Endothelial cell of umbilical vein (primary cell): ENCODE results near the gene ALKBH2.

ENCODE experiments used
- CTCF ChIP-seq, 2 donors: IDR thresholded peaks; 1 replicate in 1 of 2; 2 replicates in 1 of 2; pipeline ENCODE4 v1.5.1; 2011; ENCODE audit warnings: low read length in 2 of 2, mild to moderate bottlenecking in 2 of 2, moderate library complexity in 2 of 2, control low read depth in 1 of 2, inconsistent platforms in 1 of 2, low read depth in 1 of 2; ENCODE audit not compliant: insufficient read depth in 1 of 2; ENCODE audit errors: extremely low read depth in 1 of 2
- POLR2A ChIP-seq: IDR thresholded peaks from 2 replicates; pipeline ENCODE4 v1.6.1; 2012; ENCODE audit warnings: low read depth, mild to moderate bottlenecking, control low read depth, low read length
- POLR2AphosphoS5 ChIP-seq: IDR thresholded peaks from 2 replicates; pipeline ENCODE4 v1.6.1; 2012; ENCODE audit warnings: low read depth, mild to moderate bottlenecking, control low read depth, low read length, moderate library complexity; ENCODE audit not compliant: insufficient read depth

GRCh38 chr12:109100741-109101140 is 7.5 kb upstream of the ALKBH2 start:
- TF ChIP-seq POLR2AphosphoS5 (no peak), POLR2A (no peak), CTCF (IDR thresholded peaks at IDR 0.05; ENCODE audit: extremely low read depth in 1 of 2, insufficient read depth in 1 of 2, low read depth in 1 of 2, low read length in 2 of 2) (no peak)
